ENCODE measurements around the gene LAPTM4A. TPM values are rescaled to one million over a fixed set of nuclear protein-coding genes. Genes with fewer than 3 reads are reported as not detected.
A peak's percentile ranks its signal among the peaks of the same experiment; 100 is the strongest.

Gene LAPTM4A
- total and polyA plus RNA-seq, 10 of the 15 experiments (the other 5 are each of a cell fraction or from before 2014, with no cell fraction given): 17.8 to 107 (median 45.8) TPM

DNA sequence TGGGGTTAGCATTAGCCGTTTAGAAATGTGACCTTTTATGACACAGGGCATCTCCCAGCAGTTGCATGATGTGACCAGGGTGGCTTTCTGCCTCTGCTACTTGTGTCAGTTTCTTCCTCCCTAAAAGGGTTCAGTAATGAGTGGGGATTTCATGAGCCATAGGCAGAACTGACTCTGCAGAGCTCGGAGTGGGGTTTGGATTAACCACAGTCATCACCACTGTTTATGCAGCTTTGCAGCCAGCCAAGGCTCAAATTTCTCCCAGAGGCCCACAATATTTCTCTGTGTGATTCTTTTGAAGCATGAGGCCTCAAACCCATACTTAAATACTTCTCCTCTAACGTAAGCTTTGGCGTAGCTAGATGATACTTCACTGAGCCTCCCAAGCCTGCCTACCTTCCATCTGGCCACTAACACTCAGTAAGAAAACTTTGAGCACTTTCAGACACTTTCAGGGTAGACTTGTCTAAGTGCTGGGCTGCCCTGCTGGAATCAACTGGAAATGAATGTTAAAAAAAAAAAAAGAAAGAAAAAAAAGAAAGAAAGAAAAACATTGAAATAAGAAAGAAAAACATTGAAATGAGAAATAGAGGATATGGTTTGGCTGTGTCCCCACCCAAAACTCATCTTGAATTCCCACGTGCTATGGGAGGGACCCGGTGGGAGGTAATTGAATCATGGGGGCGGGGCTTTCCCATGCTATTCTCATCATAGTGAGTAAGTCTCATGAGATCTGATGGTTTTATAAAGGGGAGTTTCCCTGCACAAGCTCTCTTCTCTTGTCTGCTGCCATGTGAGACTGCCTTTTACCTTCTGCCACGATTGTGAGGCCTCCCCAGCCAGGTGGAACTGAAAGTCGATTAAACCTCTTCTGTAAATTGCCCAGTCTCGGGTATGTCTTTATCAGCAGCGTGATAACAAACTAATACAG, 11.5 kb upstream of the LAPTM4A start (continued):
- TF ChIP-seq, protein P1, sequence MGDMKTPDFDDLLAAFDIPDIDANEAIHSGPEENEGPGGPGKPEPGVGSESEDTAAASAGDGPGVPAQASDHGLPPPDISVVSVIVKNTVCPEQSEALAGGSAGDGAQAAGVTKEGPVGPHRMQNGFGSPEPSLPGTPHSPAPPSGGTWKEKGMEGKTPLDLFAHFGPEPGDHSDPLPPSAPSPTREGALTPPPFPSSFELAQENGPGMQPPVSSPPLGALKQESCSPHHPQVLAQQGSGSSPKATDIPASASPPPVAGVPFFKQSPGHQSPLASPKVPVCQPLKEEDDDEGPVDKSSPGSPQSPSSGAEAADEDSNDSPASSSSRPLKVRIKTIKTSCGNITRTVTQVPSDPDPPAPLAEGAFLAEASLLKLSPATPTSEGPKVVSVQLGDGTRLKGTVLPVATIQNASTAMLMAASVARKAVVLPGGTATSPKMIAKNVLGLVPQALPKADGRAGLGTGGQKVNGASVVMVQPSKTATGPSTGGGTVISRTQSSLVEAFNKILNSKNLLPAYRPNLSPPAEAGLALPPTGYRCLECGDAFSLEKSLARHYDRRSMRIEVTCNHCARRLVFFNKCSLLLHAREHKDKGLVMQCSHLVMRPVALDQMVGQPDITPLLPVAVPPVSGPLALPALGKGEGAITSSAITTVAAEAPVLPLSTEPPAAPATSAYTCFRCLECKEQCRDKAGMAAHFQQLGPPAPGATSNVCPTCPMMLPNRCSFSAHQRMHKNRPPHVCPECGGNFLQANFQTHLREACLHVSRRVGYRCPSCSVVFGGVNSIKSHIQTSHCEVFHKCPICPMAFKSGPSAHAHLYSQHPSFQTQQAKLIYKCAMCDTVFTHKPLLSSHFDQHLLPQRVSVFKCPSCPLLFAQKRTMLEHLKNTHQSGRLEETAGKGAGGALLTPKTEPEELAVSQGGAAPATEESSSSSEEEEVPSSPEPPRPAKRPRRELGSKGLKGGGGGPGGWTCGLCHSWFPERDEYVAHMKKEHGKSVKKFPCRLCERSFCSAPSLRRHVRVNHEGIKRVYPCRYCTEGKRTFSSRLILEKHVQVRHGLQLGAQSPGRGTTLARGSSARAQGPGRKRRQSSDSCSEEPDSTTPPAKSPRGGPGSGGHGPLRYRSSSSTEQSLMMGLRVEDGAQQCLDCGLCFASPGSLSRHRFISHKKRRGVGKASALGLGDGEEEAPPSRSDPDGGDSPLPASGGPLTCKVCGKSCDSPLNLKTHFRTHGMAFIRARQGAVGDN (IDR thresholded peaks at IDR 0.05): no peak
- TF ChIP-seq SPI1 (IDR thresholded peaks at IDR 0.05; ENCODE audit: borderline replicate concordance, insufficient read depth, low read depth, low read length) (peak; percentile 14; the same call in 1 of the 2 replicates), BRCA1 (IDR thresholded peaks at IDR 0.05; ENCODE audit: low read depth, low read length) (no peak), FOS (IDR thresholded peaks at IDR 0.05; ENCODE audit: borderline replicate concordance, extremely low read depth, insufficient read length) (no peak), ATF7 (IDR thresholded peaks at IDR 0.05; ENCODE audit: low read depth) (peak; percentile 42; the same call in 1 of the 2 replicates)
- TF ChIP-seq, protein P2, sequence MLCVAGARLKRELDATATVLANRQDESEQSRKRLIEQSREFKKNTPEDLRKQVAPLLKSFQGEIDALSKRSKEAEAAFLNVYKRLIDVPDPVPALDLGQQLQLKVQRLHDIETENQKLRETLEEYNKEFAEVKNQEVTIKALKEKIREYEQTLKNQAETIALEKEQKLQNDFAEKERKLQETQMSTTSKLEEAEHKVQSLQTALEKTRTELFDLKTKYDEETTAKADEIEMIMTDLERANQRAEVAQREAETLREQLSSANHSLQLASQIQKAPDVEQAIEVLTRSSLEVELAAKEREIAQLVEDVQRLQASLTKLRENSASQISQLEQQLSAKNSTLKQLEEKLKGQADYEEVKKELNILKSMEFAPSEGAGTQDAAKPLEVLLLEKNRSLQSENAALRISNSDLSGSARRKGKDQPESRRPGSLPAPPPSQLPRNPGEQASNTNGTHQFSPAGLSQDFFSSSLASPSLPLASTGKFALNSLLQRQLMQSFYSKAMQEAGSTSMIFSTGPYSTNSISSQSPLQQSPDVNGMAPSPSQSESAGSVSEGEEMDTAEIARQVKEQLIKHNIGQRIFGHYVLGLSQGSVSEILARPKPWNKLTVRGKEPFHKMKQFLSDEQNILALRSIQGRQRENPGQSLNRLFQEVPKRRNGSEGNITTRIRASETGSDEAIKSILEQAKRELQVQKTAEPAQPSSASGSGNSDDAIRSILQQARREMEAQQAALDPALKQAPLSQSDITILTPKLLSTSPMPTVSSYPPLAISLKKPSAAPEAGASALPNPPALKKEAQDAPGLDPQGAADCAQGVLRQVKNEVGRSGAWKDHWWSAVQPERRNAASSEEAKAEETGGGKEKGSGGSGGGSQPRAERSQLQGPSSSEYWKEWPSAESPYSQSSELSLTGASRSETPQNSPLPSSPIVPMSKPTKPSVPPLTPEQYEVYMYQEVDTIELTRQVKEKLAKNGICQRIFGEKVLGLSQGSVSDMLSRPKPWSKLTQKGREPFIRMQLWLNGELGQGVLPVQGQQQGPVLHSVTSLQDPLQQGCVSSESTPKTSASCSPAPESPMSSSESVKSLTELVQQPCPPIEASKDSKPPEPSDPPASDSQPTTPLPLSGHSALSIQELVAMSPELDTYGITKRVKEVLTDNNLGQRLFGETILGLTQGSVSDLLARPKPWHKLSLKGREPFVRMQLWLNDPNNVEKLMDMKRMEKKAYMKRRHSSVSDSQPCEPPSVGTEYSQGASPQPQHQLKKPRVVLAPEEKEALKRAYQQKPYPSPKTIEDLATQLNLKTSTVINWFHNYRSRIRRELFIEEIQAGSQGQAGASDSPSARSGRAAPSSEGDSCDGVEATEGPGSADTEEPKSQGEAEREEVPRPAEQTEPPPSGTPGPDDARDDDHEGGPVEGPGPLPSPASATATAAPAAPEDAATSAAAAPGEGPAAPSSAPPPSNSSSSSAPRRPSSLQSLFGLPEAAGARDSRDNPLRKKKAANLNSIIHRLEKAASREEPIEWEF (IDR thresholded peaks at IDR 0.05; ENCODE audit: insufficient replicate concordance, low read depth, low read length): no peak
- TF ChIP-seq, protein P3, sequence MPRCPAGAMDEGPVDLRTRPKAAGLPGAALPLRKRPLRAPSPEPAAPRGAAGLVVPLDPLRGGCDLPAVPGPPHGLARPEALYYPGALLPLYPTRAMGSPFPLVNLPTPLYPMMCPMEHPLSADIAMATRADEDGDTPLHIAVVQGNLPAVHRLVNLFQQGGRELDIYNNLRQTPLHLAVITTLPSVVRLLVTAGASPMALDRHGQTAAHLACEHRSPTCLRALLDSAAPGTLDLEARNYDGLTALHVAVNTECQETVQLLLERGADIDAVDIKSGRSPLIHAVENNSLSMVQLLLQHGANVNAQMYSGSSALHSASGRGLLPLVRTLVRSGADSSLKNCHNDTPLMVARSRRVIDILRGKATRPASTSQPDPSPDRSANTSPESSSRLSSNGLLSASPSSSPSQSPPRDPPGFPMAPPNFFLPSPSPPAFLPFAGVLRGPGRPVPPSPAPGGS (IDR thresholded peaks at IDR 0.05; ENCODE audit: borderline replicate concordance, insufficient read depth, low read depth, low read length, poor library complexity, severe bottlenecking): no peak
